ENCODE measurements around the gene ZNF367.

Gene ZNF367

GRCh38 chr9:96462541-96462940 is 44.4 kb upstream of the ZNF367 start:
- H3K27me3 ChIP-seq (ENCODE audit: insufficient read depth, poor library complexity, severe bottlenecking): peaks cover 3% of the 10 kb centered on the region
- DNase-seq (ENCODE audit: low read depth in 1 of 2, low spot score in 1 of 2): no peak
- no peak for TF ChIP-seq CTCF (IDR thresholded peaks at IDR 0.05; ENCODE audit: insufficient read depth, low read length)
- no peak for TF ChIP-seq GABPA (IDR thresholded peaks at IDR 0.05; ENCODE audit: low read depth)
- TF ChIP-seq POLR2AphosphoS5 (IDR thresholded peaks at IDR 0.05; ENCODE audit: low read depth): no peak
- no peak for TF ChIP-seq SPI1 (IDR thresholded peaks at IDR 0.05; ENCODE audit: borderline replicate concordance, low read depth)
- TF ChIP-seq REST (IDR thresholded peaks at IDR 0.05; ENCODE audit: insufficient replicate concordance, low read depth): no peak
- H3K4me3 ChIP-seq (replicated peaks; ENCODE audit: insufficient read depth, low read length): no peak overlapping the region
- H3K27ac ChIP-seq (replicated peaks): no peak overlapping the region

GRCh38 chr9:96461336-96461735 is 43.2 kb upstream of the ZNF367 start:
- no peak overlapping the region for H3K4me3 ChIP-seq (replicated peaks; ENCODE audit: insufficient read depth, low read length)
- peaks cover 3% of the 10 kb centered on the region for H3K27me3 ChIP-seq (ENCODE audit: insufficient read depth, poor library complexity, severe bottlenecking)
- DNase-seq (ENCODE audit: low read depth in 1 of 2, low spot score in 1 of 2): no peak
- no peak overlapping the region for H3K27ac ChIP-seq (replicated peaks)
- TF ChIP-seq REST (IDR thresholded peaks at IDR 0.05; ENCODE audit: insufficient replicate concordance, low read depth): no peak
- no peak for TF ChIP-seq POLR2AphosphoS5 (IDR thresholded peaks at IDR 0.05; ENCODE audit: low read depth)
- no peak for TF ChIP-seq CTCF (IDR thresholded peaks at IDR 0.05; ENCODE audit: insufficient read depth, low read length)
- TF ChIP-seq SPI1 (IDR thresholded peaks at IDR 0.05; ENCODE audit: borderline replicate concordance, low read depth): no peak
- no peak for TF ChIP-seq GABPA (IDR thresholded peaks at IDR 0.05; ENCODE audit: low read depth)

GRCh38 chr9:96460882-96461281 is 42.7 kb upstream of the ZNF367 start:
- no peak for TF ChIP-seq CTCF (IDR thresholded peaks at IDR 0.05; ENCODE audit: insufficient read depth, low read length)
- no peak for TF ChIP-seq GABPA (IDR thresholded peaks at IDR 0.05; ENCODE audit: low read depth)
- TF ChIP-seq REST (IDR thresholded peaks at IDR 0.05; ENCODE audit: insufficient replicate concordance, low read depth): no peak
- no peak for TF ChIP-seq POLR2AphosphoS5 (IDR thresholded peaks at IDR 0.05; ENCODE audit: low read depth)
- no peak for TF ChIP-seq SPI1 (IDR thresholded peaks at IDR 0.05; ENCODE audit: borderline replicate concordance, low read depth)
- peaks cover 3% of the 10 kb centered on the region for H3K27me3 ChIP-seq (ENCODE audit: insufficient read depth, poor library complexity, severe bottlenecking)
- H3K27ac ChIP-seq (replicated peaks): no peak overlapping the region
- no peak overlapping the region for H3K4me3 ChIP-seq (replicated peaks; ENCODE audit: insufficient read depth, low read length)
- no peak for DNase-seq (ENCODE audit: low read depth in 1 of 2, low spot score in 1 of 2)

All from HL-60 (cell line).